Measurements from ENCODE around the gene TMEM171.

GRCh38 chr5:73172951-73173350, 52.6 kb downstream of the TMEM171 start, which contains the start of gene TMEM174:
- no peak for TF ChIP-seq POLR2A (IDR thresholded peaks at IDR 0.05; ENCODE audit: low read length)
- no peak for TF ChIP-seq GATA1 (IDR thresholded peaks at IDR 0.05; ENCODE audit: low read depth, low read length)
